H9 (cell line): ENCODE results near the gene FMN1. TPM values are rescaled to one million over a fixed set of nuclear protein-coding genes. Genes with fewer than 3 reads are reported as not detected.

Experiments
- DNase-seq: peaks from one replicate; pipeline ENCODE4 v3.0.0-alpha.2; 2017
- H2AFZ ChIP-seq: one replicate; pipeline ENCODE4 v1.6.1; 2013; ENCODE audit warnings: mild to moderate bottlenecking, low read length, control low read depth, moderate library complexity
- H2AK5ac ChIP-seq: 2 replicates; pipeline ENCODE4 v1.6.1; 2013; ENCODE audit warnings: low read length, control low read depth, mixed read lengths; ENCODE audit not compliant: insufficient read length
- H2BK120ac ChIP-seq: one replicate; pipeline ENCODE4 v1.6.1; 2013; ENCODE audit warnings: low read depth, mild to moderate bottlenecking, low read length, control low read depth, inconsistent platforms; ENCODE audit not compliant: poor library complexity, severe bottlenecking
- H2BK12ac ChIP-seq: 2 replicates; pipeline ENCODE4 v1.6.1; 2013; ENCODE audit warnings: low read length, control low read depth, mixed read lengths, low read depth; ENCODE audit not compliant: insufficient read length
- H2BK15ac ChIP-seq: 2 replicates; pipeline ENCODE4 v1.6.1; 2013; ENCODE audit warnings: low read depth, low read length, control low read depth
- H2BK20ac ChIP-seq: one replicate; pipeline ENCODE4 v1.6.1; 2013; ENCODE audit warnings: low read depth, mild to moderate bottlenecking, low read length, control low read depth, inconsistent platforms; ENCODE audit not compliant: poor library complexity, severe bottlenecking
- H2BK5ac ChIP-seq: 2 replicates; pipeline ENCODE4 v1.6.1; 2013; ENCODE audit warnings: low read length, control low read depth, mixed read lengths; ENCODE audit not compliant: insufficient read length
- H3K14ac ChIP-seq: 2 replicates; pipeline ENCODE4 v1.6.1; 2013; ENCODE audit warnings: low read length, control low read depth; ENCODE audit not compliant: insufficient read depth
- H3K18ac ChIP-seq: 2 replicates; pipeline ENCODE4 v1.6.1; 2013; ENCODE audit warnings: low read depth, mild to moderate bottlenecking, mixed read lengths, low read length, control low read depth; ENCODE audit not compliant: insufficient read length
- H3K23ac ChIP-seq: 2 replicates; pipeline ENCODE4 v1.6.1; 2013; ENCODE audit warnings: low read length, control low read depth, mixed read lengths, low read depth; ENCODE audit not compliant: insufficient read length
- H3K23me2 ChIP-seq: 2 replicates; pipeline ENCODE4 v1.6.1; 2013; ENCODE audit warnings: low read depth, mild to moderate bottlenecking, mixed read lengths, low read length, control low read depth; ENCODE audit not compliant: insufficient read length, poor library complexity, severe bottlenecking
- H3K27ac ChIP-seq: 2 replicates; pipeline ENCODE4 v1.5.1; 2013; ENCODE audit warnings: low read length, control low read depth, mixed read lengths, low read depth; ENCODE audit not compliant: insufficient read length
- H3K27me3 ChIP-seq: 2 replicates; pipeline ENCODE4 v1.6.1; 2013; ENCODE audit warnings: low read length, control low read depth, inconsistent platforms; ENCODE audit not compliant: insufficient read depth
- H3K4ac ChIP-seq: 2 replicates; pipeline ENCODE4 v1.6.1; 2013; ENCODE audit warnings: low read depth, mild to moderate bottlenecking, control low read depth, inconsistent platforms, low read length, moderate library complexity
- H3K4me1 ChIP-seq: 2 replicates; pipeline ENCODE4 v1.6.1; 2013; ENCODE audit warnings: low read length, control low read depth, inconsistent platforms; ENCODE audit not compliant: insufficient read depth
- H3K4me2 ChIP-seq: 2 replicates; pipeline ENCODE4 v1.6.1; 2013; ENCODE audit warnings: low read length, control low read depth, mixed read lengths; ENCODE audit not compliant: insufficient read length, insufficient read depth
- H3K56ac ChIP-seq: 2 replicates; pipeline ENCODE4 v1.6.1; 2013; ENCODE audit warnings: low read depth, mild to moderate bottlenecking, mixed read lengths, low read length, control low read depth; ENCODE audit not compliant: insufficient read length
- H3K79me1 ChIP-seq: 2 replicates; pipeline ENCODE4 v1.6.1; 2013; ENCODE audit warnings: low read depth, mild to moderate bottlenecking, moderate library complexity, low read length, control low read depth, inconsistent platforms; ENCODE audit not compliant: insufficient read depth, poor library complexity, severe bottlenecking
- H3K79me2 ChIP-seq: 2 replicates; pipeline ENCODE4 v1.6.1; 2013; ENCODE audit warnings: low read length, control low read depth, inconsistent platforms; ENCODE audit not compliant: insufficient read depth
- H3K9ac ChIP-seq: 2 replicates; pipeline ENCODE4 v1.6.1; 2013; ENCODE audit warnings: low read length, control low read depth, mixed read lengths; ENCODE audit not compliant: insufficient read length; ENCODE audit errors: extremely low read depth
- H3K9me3 ChIP-seq: one replicate; pipeline ENCODE4 v1.6.1; 2013; ENCODE audit warnings: low read depth, low read length, inconsistent platforms; ENCODE audit not compliant: control insufficient read depth
- H3T11ph ChIP-seq: one replicate; pipeline ENCODE4 v1.6.1; 2013; ENCODE audit warnings: mild to moderate bottlenecking, low read length, control low read depth, inconsistent platforms
- H4K20me1 ChIP-seq: one replicate; pipeline ENCODE4 v1.6.1; 2013; ENCODE audit not compliant: control insufficient read depth, insufficient read length, insufficient read depth
- H4K5ac ChIP-seq: 2 replicates; pipeline ENCODE4 v1.6.1; 2013; ENCODE audit warnings: low read depth, mild to moderate bottlenecking, mixed read lengths, low read length, control low read depth; ENCODE audit not compliant: insufficient read length
- H4K8ac ChIP-seq: replicated peaks from 2 replicates; pipeline ENCODE4 v1.6.1; 2013; ENCODE audit warnings: low read length, control low read depth, mixed read lengths, low read depth; ENCODE audit not compliant: insufficient read length
- H4K91ac ChIP-seq: 2 replicates; pipeline ENCODE4 v1.6.1; 2013; ENCODE audit warnings: low read depth, mild to moderate bottlenecking, moderate library complexity, mixed read lengths, low read length, control low read depth; ENCODE audit not compliant: insufficient read length
- H3K27ac Mint-ChIP-seq, 3 experiments: 2 replicates in 2 of 3; 3 replicates in 1 of 3; pipeline ENCODE4 v1.8.0; 2020 to 2021; ENCODE audit warnings: mixed read lengths in 3 of 3, mild to moderate bottlenecking in 1 of 3, moderate library complexity in 1 of 3
- H3K27me3 Mint-ChIP-seq: 2 replicates; pipeline ENCODE4 v1.8.0; 2021; ENCODE audit warnings: low read depth, mild to moderate bottlenecking, moderate library complexity, mixed read lengths
- H3K36me3 Mint-ChIP-seq, 3 experiments: 2 replicates in 2 of 3; 3 replicates in 1 of 3; pipeline ENCODE4 v1.8.0; 2020 to 2021; ENCODE audit warnings: low read depth in 3 of 3, mixed read lengths in 3 of 3; ENCODE audit not compliant: insufficient read depth in 1 of 3
- H3K4me1 Mint-ChIP-seq, 2 experiments: 2 replicates each; pipeline ENCODE4 v1.8.0; 2020; ENCODE audit warnings: mixed read lengths in 2 of 2
- H3K4me3 Mint-ChIP-seq, 2 experiments: 2 replicates in 1 of 2; 3 replicates in 1 of 2; pipeline ENCODE4 v1.8.0; 2020 to 2021; ENCODE audit warnings: mild to moderate bottlenecking in 2 of 2, mixed read lengths in 2 of 2, moderate library complexity in 1 of 2
- H3K9me3 Mint-ChIP-seq, 2 experiments: 2 replicates in 1 of 2; 3 replicates in 1 of 2; pipeline ENCODE4 v1.8.0; 2020; ENCODE audit warnings: mild to moderate bottlenecking in 2 of 2, mixed read lengths in 2 of 2, moderate library complexity in 1 of 2
- CTCF ChIP-seq: fragments of 200-600 bp; sonication (generic); conservative IDR thresholded peaks from 3 replicates; pipeline ENCODE4 v1.8.0; 2021; ENCODE audit warnings: antibody characterized with exemption, mild to moderate bottlenecking
- WGBS: extraction: QIAGEN DNeasy Blood & Tissue Kit; methylation state at CpG from one replicate; pipeline ENCODE4 v1.1.7; 2013; ENCODE audit warnings: missing lambda C conversion rate, low lambda C conversion rate, mixed read lengths; ENCODE audit not compliant: insufficient read length; ENCODE audit errors: extremely low coverage; 5-methylcytosine and 5-hydroxymethylcytosine counted together
- total RNA-seq: library from RNA; stranded (reverse); gene quantifications from 2 replicates; pipeline ENCODE4 v1.2.1, GENCODE V29; 2021

FMN1 gene
- total RNA-seq, 1 experiment from 2014 or later: 1.9 TPM

DNA sequence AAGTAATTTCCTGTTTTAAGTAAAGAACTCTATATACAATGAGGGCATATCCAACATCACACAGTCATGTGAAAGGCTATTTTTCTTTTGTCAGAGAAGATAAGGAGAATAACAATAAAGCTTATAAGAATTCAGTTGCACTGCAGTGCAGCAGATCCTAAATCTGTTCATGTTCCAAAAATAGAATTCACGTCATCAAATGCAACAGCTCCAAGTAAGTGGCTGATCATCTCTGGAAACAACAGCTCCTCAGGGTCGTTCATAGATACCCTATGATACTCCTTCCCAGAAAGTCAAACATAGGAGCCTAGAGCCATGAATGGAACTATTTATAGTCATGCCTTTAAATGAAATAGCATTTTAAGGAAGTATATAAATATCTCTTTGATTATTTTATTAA lies 100.2 kb downstream of the FMN1 start:
- no peak for DNase-seq
- H4K20me1 ChIP-seq: no peaks in the 10 kb centered on the region
- no peak overlapping the region for H3K14ac ChIP-seq
- Mint-ChIP-seq H3K36me3 (no peaks in the 10 kb centered on the region), H3K27ac (no peak overlapping the region), H3K9me3 (no peaks in the 10 kb centered on the region), H3K27me3 (no peaks in the 10 kb centered on the region), H3K4me1 (no peaks in the 10 kb centered on the region), H3K4me3 (no peak overlapping the region)
- H3K23ac ChIP-seq: no peak overlapping the region
- H3K79me2 ChIP-seq: no peaks in the 10 kb centered on the region
- no peak overlapping the region for H4K91ac ChIP-seq
- no CpG with 5 or more reads among the region's 2 CpGs for WGBS
- no peaks in the 10 kb centered on the region for H3K23me2 ChIP-seq
- H2AK5ac ChIP-seq: no peak overlapping the region
- H3K4ac ChIP-seq: no peak overlapping the region
- no peak overlapping the region for H3T11ph ChIP-seq
- H4K8ac ChIP-seq: no peak overlapping the region
- H3K27ac ChIP-seq: no peak overlapping the region
- TF ChIP-seq CTCF: no peak
- no peaks in the 10 kb centered on the region for H3K27me3 ChIP-seq
- no peak overlapping the region for H3K9ac ChIP-seq
- no peak overlapping the region for H2BK120ac ChIP-seq
- no peak overlapping the region for H2BK20ac ChIP-seq
- H2BK5ac ChIP-seq: no peak overlapping the region
- no peak overlapping the region for H4K5ac ChIP-seq
- no peaks in the 10 kb centered on the region for H3K79me1 ChIP-seq
- H3K18ac ChIP-seq: no peak overlapping the region
- H3K9me3 ChIP-seq: no peaks in the 10 kb centered on the region
- no peak overlapping the region for H3K56ac ChIP-seq
- H2BK15ac ChIP-seq: no peak overlapping the region
- H3K4me2 ChIP-seq: no peak overlapping the region
- no peak overlapping the region for H2BK12ac ChIP-seq
- H3K4me1 ChIP-seq: no peaks in the 10 kb centered on the region
- H2AFZ ChIP-seq: no peak overlapping the region
